Measurements from ENCODE around the gene ACBD4. TPM values are rescaled to one million over a fixed set of nuclear protein-coding genes. Genes with fewer than 3 reads are reported as not detected.

The ACBD4 gene
- total RNA-seq, 6 donors from 2014 or later: 9.7 to 68.1 (median 23.4) TPM

DNA sequence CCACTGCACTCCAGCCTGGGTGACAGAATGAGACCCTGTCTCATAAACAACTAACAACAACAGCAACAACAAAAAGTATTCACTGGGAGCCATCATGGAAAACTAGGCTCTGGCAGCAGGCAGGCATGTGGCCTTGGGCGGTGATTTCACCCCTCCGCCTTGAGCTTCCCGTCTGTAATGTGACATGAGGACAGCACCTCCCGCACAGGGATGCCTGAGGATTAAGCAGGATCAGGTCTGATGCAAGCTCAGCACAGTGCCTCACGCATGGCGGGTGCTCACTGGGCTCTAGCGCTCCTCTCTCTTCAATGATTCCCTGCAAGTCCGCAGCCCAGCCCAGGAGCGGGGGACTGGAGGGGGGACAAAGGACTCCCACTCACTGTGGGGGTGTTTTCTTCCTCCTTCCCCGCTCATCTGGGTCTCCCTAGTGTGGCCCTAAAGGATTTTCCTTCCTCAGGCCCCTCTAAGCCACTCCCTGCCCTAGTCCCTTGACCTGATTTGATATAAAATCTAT, 6.0 kb upstream of the ACBD4 start:
- no peak for DNase-seq
- 75 to 81% methylated on average over 10 of the region's 10 CpGs for WGBS, 2 donors
- no peaks in the 10 kb centered on the region for H3K27me3 ChIP-seq
- ATAC-seq (ENCODE audit: low FRiP score in 2 of 2): no peak
- peaks cover 42 to 61% (median 50%) of the 10 kb centered on the region in 4 donors for H3K4me1 ChIP-seq
- no peaks in the 10 kb centered on the region for H3K9me3 ChIP-seq
- peak overlapping the region; percentile 12 to 88 (median 76) for H3K27ac ChIP-seq
- H3K4me3 ChIP-seq: no peak overlapping the region
- no peaks in the 10 kb centered on the region for H3K36me3 ChIP-seq
- TF ChIP-seq POLR2AphosphoS5 (IDR thresholded peaks at IDR 0.05) (no peak), POLR2A (IDR thresholded peaks at IDR 0.05) (no peak), EP300 (IDR thresholded peaks at IDR 0.05) (no peak)

DNA sequence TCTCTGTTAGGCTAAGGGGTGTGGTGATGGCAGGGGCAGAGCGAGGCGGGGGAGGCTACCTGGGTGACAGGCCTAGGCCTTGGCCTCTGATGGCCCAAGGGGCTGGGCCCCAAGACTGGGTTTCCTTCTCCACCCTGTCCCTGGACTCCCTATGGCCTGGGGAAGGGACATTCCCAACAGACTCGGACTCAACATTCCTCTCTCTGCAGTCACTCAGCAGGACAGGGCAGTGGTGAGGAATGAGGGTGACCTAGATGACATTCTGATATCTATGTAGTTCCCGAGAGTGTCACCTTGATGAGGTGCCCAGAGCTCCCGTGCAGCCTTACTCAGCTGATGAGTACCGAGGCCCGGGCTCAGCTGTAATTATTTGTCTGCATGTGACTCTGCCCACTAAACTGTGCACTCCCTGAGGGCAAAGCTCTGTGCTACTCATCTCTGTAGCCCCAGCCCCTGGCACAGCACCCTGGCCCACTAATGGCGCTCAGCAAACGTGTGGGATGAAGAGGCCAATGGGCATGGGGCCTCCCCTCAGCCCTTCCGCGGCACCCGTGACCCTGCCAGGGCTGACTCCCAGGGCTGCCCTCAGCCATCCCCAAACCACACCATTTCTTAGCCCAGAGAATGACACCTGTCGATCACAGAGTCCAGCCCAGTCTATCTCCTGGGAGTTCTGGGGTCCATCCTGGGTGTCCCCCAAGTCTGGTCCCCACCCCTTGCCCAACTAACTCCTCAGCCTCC, 5.4 kb upstream of the ACBD4 start:
- 77 to 92% methylated on average over 10 to 13 of the region's 13 CpGs for WGBS, 2 donors
- H3K27ac ChIP-seq: peak overlapping the region; percentile 18 to 91 (median 79)
- H3K4me1 ChIP-seq: peaks cover 41 to 57% (median 47%) of the 10 kb centered on the region in 4 donors
- no peak for ATAC-seq (ENCODE audit: low FRiP score in 2 of 2)
- no peak for DNase-seq
- TF ChIP-seq POLR2AphosphoS5 (IDR thresholded peaks at IDR 0.05): no peak
- no peak for TF ChIP-seq POLR2A (IDR thresholded peaks at IDR 0.05)
- no peak for TF ChIP-seq EP300 (IDR thresholded peaks at IDR 0.05)
- TF ChIP-seq CTCF (IDR thresholded peaks at IDR 0.05): no peak
- H3K4me3 ChIP-seq: no peak overlapping the region
- no peaks in the 10 kb centered on the region for H3K27me3 ChIP-seq
- no peaks in the 10 kb centered on the region for H3K9me3 ChIP-seq
- H3K36me3 ChIP-seq: no peaks in the 10 kb centered on the region

GRCh38 chr17:45130681-45131615, 4.5 kb upstream of the ACBD4 start:
- Histone ChIP-seq H3K27ac (peak overlapping the region; percentile 88 to 99 (median 94)), H3K36me3 (no peaks in the 10 kb centered on the region), H3K4me1 (peaks cover 42 to 60% (median 47%) of the 10 kb centered on the region in 4 donors), H3K9me3 (no peaks in the 10 kb centered on the region), H3K27me3 (no peaks in the 10 kb centered on the region), H3K4me3 (peak overlapping the region; percentile 67 to 93 (median 70))
- DNase-seq: no peak
- 78 to 82% methylated on average over 16 to 17 of the region's 17 CpGs for WGBS, 2 donors
- TF ChIP-seq POLR2A (IDR thresholded peaks at IDR 0.05) (no peak), EP300 (IDR thresholded peaks at IDR 0.05) (no peak), CTCF (IDR thresholded peaks at IDR 0.05) (no peak), POLR2AphosphoS5 (IDR thresholded peaks at IDR 0.05) (no peak)
- ATAC-seq (ENCODE audit: low FRiP score in 2 of 2): no peak

- DNase-seq (peak in 1 of 2 donors; percentile 90), ATAC-seq (ENCODE audit: low FRiP score in 2 of 2) (no peak)
- TF ChIP-seq CTCF (IDR thresholded peaks at IDR 0.05) (peak; percentile 82 to 90 (median 84)), EP300 (IDR thresholded peaks at IDR 0.05) (no peak), POLR2A (IDR thresholded peaks at IDR 0.05) (no peak)
- WGBS, 2 donors: 15 to 36% methylated on average over 8 to 22 of the region's 46 CpGs
- Histone ChIP-seq H3K27me3 (no peaks in the 10 kb centered on the region), H3K9me3 (no peaks in the 10 kb centered on the region), H3K4me1 (peaks cover 51 to 66% (median 54%) of the 10 kb centered on the region in 4 donors), H3K36me3 (no peaks in the 10 kb centered on the region), H3K4me3 (peak overlapping the region; percentile 67 to 93 (median 70)), H3K27ac (peak overlapping the region; percentile 88 to 99 (median 94))
Observed at GRCh38 chr17:45131616-45132319, 3.7 kb upstream of the ACBD4 start.

Measured in upper lobe of left lung (tissue), 6 donors.